Endothelial cell of umbilical vein (primary cell): ENCODE data around the gene LRP10. TPM values are rescaled to one million over a fixed set of nuclear protein-coding genes. Genes with fewer than 3 reads are reported as not detected.

Experiments used
- BruUV-seq: library from RNA; stranded (reverse); fragments of 400-500 nt; replicated peaks from 2 replicates; lab custom pipeline; 2021; lab: Mats Ljungman, UMichigan
- CTCF ChIA-PET: fragments of 300-600, 350-600 bp; sonication (Branson Sonifier 250); formaldehyde crosslinking; loops from one replicate; lab custom pipeline; 2021; ENCODE audit warnings: antibody characterized with exemption, inconsistent platforms; lab: Charles Lee
- POLR2A ChIA-PET: fragments of 300-600, 350-600 bp; sonication (Branson Sonifier 250); formaldehyde crosslinking; loops from one replicate; lab custom pipeline; 2021; ENCODE audit warnings: antibody characterized with exemption, inconsistent platforms; lab: Charles Lee
- DNase-seq: peaks from one replicate; pipeline ENCODE4 v3.0.0-alpha.2; 2011; ENCODE audit warnings: low read depth, low spot score
- FAIRE-seq: peaks from 2 replicates; lab custom pipeline; 2011; peaks lifted over from hg19 to GRCh38; lab: Jason Lieb, UNC
- H2AFZ ChIP-seq: 2 replicates; pipeline ENCODE4 v1.6.0; 2012; ENCODE audit warnings: low read depth, low read length, control low read depth, inconsistent platforms
- H3K27ac ChIP-seq: 2 replicates; pipeline ENCODE4 v1.5.1; 2011; ENCODE audit warnings: low read depth, mild to moderate bottlenecking, control low read depth, low read length, moderate library complexity; ENCODE audit not compliant: insufficient read depth
- H3K27me3 ChIP-seq, 2 experiments: 2 replicates each; pipeline versions ENCODE4 v1.6.0 to v1.6.1; 2011; ENCODE audit warnings: low read length in 2 of 2, mixed read lengths in 1 of 2; ENCODE audit not compliant: control insufficient read depth in 2 of 2, insufficient read depth in 2 of 2
- H3K36me3 ChIP-seq, 2 experiments: 2 replicates in 1 of 2; 3 replicates in 1 of 2; pipeline ENCODE4 v1.5.1; 2011; ENCODE audit warnings: low read length in 2 of 2, mild to moderate bottlenecking in 1 of 2, moderate library complexity in 1 of 2; ENCODE audit not compliant: control insufficient read depth in 2 of 2, insufficient read depth in 2 of 2; ENCODE audit errors: extremely low read depth in 1 of 2
- H3K4me1 ChIP-seq: 3 replicates; pipeline ENCODE4 v1.5.1; 2011; ENCODE audit warnings: mild to moderate bottlenecking, low read length; ENCODE audit not compliant: control insufficient read depth, insufficient read depth; ENCODE audit errors: extremely low read depth
- H3K4me2 ChIP-seq: 2 replicates; pipeline ENCODE4 v1.6.1; 2011; ENCODE audit warnings: low read length, control low read depth, mixed read lengths; ENCODE audit not compliant: insufficient read depth
- H3K4me3 ChIP-seq, 3 experiments: fragments of 200-600 bp in 1 of 3; sonication (generic), shearing (Covaris generic) in 1 of 3; replicated peaks in 1 of 3; 2 replicates each; pipeline ENCODE4 v1.5.1; 2011 to 2016; ENCODE audit warnings: control low read depth in 3 of 3, low read length in 3 of 3, mild to moderate bottlenecking in 2 of 3, inconsistent platforms in 1 of 3, low read depth in 1 of 3, moderate library complexity in 1 of 3; ENCODE audit not compliant: insufficient read depth in 1 of 3
- H3K79me2 ChIP-seq: 2 replicates; pipeline ENCODE4 v1.6.0; 2012; ENCODE audit warnings: low read length, inconsistent platforms; ENCODE audit not compliant: control insufficient read depth, insufficient read depth
- H3K9ac ChIP-seq: replicated peaks from 2 replicates; pipeline ENCODE3; 2011; ENCODE audit warnings: low read length, control low read depth; ENCODE audit not compliant: insufficient read depth; ENCODE audit errors: extremely low read depth
- H3K9me1 ChIP-seq: replicated peaks from 3 replicates; pipeline ENCODE4 v1.6.0; 2011; ENCODE audit warnings: mild to moderate bottlenecking, low read length; ENCODE audit not compliant: control insufficient read depth, insufficient read depth; ENCODE audit errors: extremely low read depth
- H3K9me3 ChIP-seq: replicated peaks from 2 replicates; pipeline ENCODE4 v1.5.1; 2012; ENCODE audit warnings: low read length, inconsistent platforms; ENCODE audit not compliant: control insufficient read depth, insufficient read depth
- H4K20me1 ChIP-seq: replicated peaks from 2 replicates; pipeline ENCODE3; 2011; ENCODE audit warnings: mild to moderate bottlenecking, low read length; ENCODE audit not compliant: control insufficient read depth, insufficient read depth; ENCODE audit errors: extremely low read depth
- CTCF ChIP-seq, 2 donors: IDR thresholded peaks; 1 replicate in 1 of 2; 2 replicates in 1 of 2; pipeline ENCODE4 v1.5.1; 2011; ENCODE audit warnings: low read length in 2 of 2, mild to moderate bottlenecking in 2 of 2, moderate library complexity in 2 of 2, control low read depth in 1 of 2, inconsistent platforms in 1 of 2, low read depth in 1 of 2; ENCODE audit not compliant: insufficient read depth in 1 of 2; ENCODE audit errors: extremely low read depth in 1 of 2
- EZH2 ChIP-seq: IDR thresholded peaks from 2 replicates; pipeline ENCODE4 v1.6.1; 2012; ENCODE audit warnings: borderline replicate concordance, low read depth, mild to moderate bottlenecking, moderate library complexity, low read length, inconsistent platforms; ENCODE audit not compliant: severe bottlenecking
- FOS ChIP-seq: IDR thresholded peaks from 2 replicates; pipeline ENCODE4 v1.6.1; 2011; ENCODE audit warnings: mild to moderate bottlenecking, low read length, moderate library complexity, borderline replicate concordance; ENCODE audit not compliant: insufficient read depth
- GATA2 ChIP-seq: IDR thresholded peaks from 2 replicates; pipeline ENCODE4 v1.7.0; 2011; ENCODE audit warnings: low read depth, mild to moderate bottlenecking, moderate library complexity, mixed read lengths, low read length; ENCODE audit not compliant: insufficient read length, insufficient read depth
- JUN ChIP-seq: IDR thresholded peaks from 2 replicates; pipeline ENCODE4 v1.6.1; 2011; ENCODE audit warnings: borderline replicate concordance, low read depth; ENCODE audit not compliant: insufficient read length, insufficient read depth
- MAX ChIP-seq: IDR thresholded peaks from 2 replicates; pipeline ENCODE4 v1.6.1; 2011; ENCODE audit not compliant: insufficient read depth, insufficient read length
- MYC ChIP-seq: IDR thresholded peaks from one replicate; pipeline ENCODE4 v1.6.1; 2011; ENCODE audit warnings: mild to moderate bottlenecking, low read depth, low read length
- POLR2A ChIP-seq: IDR thresholded peaks from 2 replicates; pipeline ENCODE4 v1.6.1; 2012; ENCODE audit warnings: low read depth, mild to moderate bottlenecking, control low read depth, low read length
- POLR2AphosphoS5 ChIP-seq: IDR thresholded peaks from 2 replicates; pipeline ENCODE4 v1.6.1; 2012; ENCODE audit warnings: low read depth, mild to moderate bottlenecking, control low read depth, low read length, moderate library complexity; ENCODE audit not compliant: insufficient read depth
- dilution Hi-C: fragments of 300-500 bp; cut with MboI; formaldehyde crosslinking; loops from one replicate; pipeline ENCODE4 v1.15.0; 2019; ENCODE audit warnings: low sequenced_read_pairs; ENCODE audit not compliant: extremely low pct_ligation_motif_present
- intact Hi-C: fragments of 100-400 bp; cut with micrococcal nuclease; formaldehyde crosslinking; loops from one replicate; pipeline ENCODE4 v1.10.0; 2022
- polyA plus RNA-seq, 4 experiments: library from polyadenylated mRNA; depleted of rRNA in 3 of 4; stranded (reverse) in 3 of 4; unstranded in 1 of 4; fragments of >200 nt; gene quantifications; 2 replicates each; pipeline versions ENCODE4 v1.2.1 to v1.2.3, GENCODE V29; 2011 to 2012; ENCODE audit warnings: missing spikeins in 1 of 4
- total RNA-seq: library from RNA; stranded (reverse); gene quantifications from 2 replicates; pipeline ENCODE4 v1.2.3, GENCODE V29; 2021

The LRP10 gene
- total and polyA plus RNA-seq, 2 donors (not counting 3 experiments of a cell fraction or from before 2014, with no cell fraction given), result 123 to 157 TPM

- CTCF ChIA-PET, result interaction anchor here (0.7 to 11.4 kb wide), 6 partner anchors 12 to 325 kb away, joined by 3 to 80 read pairs (median 4); partner anchors contain the start of gene LRP10
- H3K79me2 ChIP-seq, result no peaks in the 10 kb centered on the region
- no peak overlapping the region for H3K4me2 ChIP-seq
- no peak overlapping the region for H2AFZ ChIP-seq
- no peaks in the 10 kb centered on the region for H3K4me1 ChIP-seq
- BruUV-seq, result no TSS peak
- H3K4me3 ChIP-seq, result no peak overlapping the region
- no peaks in the 10 kb centered on the region for H3K9me3 ChIP-seq
- intact Hi-C loops (loop anchor here (1.0 kb wide), 1 partner anchor 12 kb away; no protein-coding TSS in a partner anchor), dilution Hi-C loops (no loop called here)
- H3K36me3 ChIP-seq, result no peaks in the 10 kb centered on the region
- no peak for TF ChIP-seq JUN
- TF ChIP-seq POLR2AphosphoS5, result no peak
- TF ChIP-seq FOS, result no peak
- TF ChIP-seq POLR2A, result no peak
- TF ChIP-seq CTCF (IDR thresholded peaks at IDR 0.05; ENCODE audit: extremely low read depth in 1 of 2, insufficient read depth in 1 of 2, low read depth in 1 of 2, low read length in 2 of 2), result no peak
- no peak for TF ChIP-seq MAX
- TF ChIP-seq EZH2, result no peak
- TF ChIP-seq MYC, result no peak
- no peak for TF ChIP-seq GATA2
- H3K27ac ChIP-seq, result no peak overlapping the region
- no peaks in the 10 kb centered on the region for H3K9me1 ChIP-seq
- H4K20me1 ChIP-seq, result no peaks in the 10 kb centered on the region
- POLR2A ChIA-PET, result no interaction called here
- H3K9ac ChIP-seq, result no peak overlapping the region
- no peak for DNase-seq
- no peak for FAIRE-seq
- H3K27me3 ChIP-seq, result no peaks in the 10 kb centered on the region
Measured at GRCh38 chr14:22884076-22884737, 12.7 kb downstream of the LRP10 start.
